Heart left ventricle (tissue), 13 donors: ENCODE data around the gene MORC2.

Source experiments
- POLR2A ChIP-seq, 2 donors: fragments of 450-650 bp; IDR thresholded peaks; one replicate each; pipeline ENCODE4 v1.6.1; 2017; ENCODE audit warnings: antibody characterized with exemption in 2 of 2, mild to moderate bottlenecking in 2 of 2, moderate library complexity in 2 of 2
- TF ChIP-seq, protein P1 (sequence below), 12 donors: fragments of 200-600 bp; sonication (generic) in 4 of 12; IDR thresholded peaks; one replicate each; pipeline versions ENCODE4 v1.5.0 to v1.8.0; 2018 to 2022; ENCODE audit warnings: antibody characterized with exemption in 12 of 12, mild to moderate bottlenecking in 5 of 12
- donor health status: ischemic (EF 13 %, LVEDD 7.1; RV severe dilation, severe dysfunction).
- donor health status: DM: no; HTN: yes; CAD: no.
- donor health status: DM: no; HTN: no; CAD: no.
- donor health status: ischemic (EF 25% LVEDD 6.9; RV normal size, moderate dysfunction).
- donor health status: ischemic (EF 25% LVEDD 5.7; RV mildly dilated, moderate dysfunction).
- donor health status: ischemic (EF 35%, LVEDD 5.7; RV mildly dilated, moderate dysfunction).
- donor health status: nonischemic (EF 11% LVEDD 7.7; RV severe dilation, severe dysfunction).
- donor health status: DM: yes; HTN: yes; CAD: no.
- donor health status: PGD.
- donor health status: ischemic (EF 29% LVEDD 5.4; RV normal size, mild dysfunction).
- donor health status: nonischemic (EF 23%, LVEDD 6.1; RV moderate dilation, normal function).

DNA sequence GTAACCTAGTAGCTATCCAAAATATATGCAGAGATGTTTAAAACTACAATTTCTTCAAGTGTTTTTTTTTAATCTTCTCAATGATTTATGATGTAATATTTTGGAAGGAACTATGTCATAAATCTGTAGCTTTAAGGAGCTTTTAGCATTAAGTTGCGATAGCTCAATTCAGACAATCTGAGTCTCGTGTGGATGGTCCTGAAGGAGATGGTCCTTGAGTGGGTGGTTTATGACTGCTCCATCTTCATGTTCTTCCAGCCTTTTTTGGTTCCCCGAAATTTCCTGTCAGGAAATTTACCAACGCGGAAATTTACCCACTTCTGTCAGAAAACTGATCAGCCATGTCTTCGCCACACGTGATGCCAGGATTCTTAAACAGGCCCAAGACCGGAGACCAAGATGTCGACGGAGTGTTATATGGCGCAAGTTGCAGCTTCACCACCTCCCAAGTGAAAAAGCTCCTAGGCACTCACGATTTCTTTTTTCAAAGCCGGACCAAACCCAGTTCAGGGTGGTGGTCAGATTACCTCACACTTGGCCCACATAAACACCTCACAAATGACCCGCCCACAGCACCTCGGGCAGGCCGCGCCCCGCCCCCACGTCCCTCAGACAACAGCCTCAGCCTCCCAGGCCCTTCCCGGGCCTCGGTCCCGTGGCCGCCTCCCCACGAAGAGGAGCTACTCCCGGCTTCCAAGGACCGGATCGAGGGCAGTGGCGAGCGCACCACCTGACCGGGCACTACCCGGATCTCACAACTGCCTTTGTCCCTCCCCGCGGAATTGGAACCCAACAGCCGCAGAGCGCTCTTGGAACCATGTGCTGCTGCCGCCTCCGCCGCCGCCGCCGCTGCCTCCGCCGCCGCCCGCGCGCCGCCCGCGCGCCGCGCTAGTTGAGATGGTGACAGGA, at the start of gene MORC2:
- TF ChIP-seq, protein P1, sequence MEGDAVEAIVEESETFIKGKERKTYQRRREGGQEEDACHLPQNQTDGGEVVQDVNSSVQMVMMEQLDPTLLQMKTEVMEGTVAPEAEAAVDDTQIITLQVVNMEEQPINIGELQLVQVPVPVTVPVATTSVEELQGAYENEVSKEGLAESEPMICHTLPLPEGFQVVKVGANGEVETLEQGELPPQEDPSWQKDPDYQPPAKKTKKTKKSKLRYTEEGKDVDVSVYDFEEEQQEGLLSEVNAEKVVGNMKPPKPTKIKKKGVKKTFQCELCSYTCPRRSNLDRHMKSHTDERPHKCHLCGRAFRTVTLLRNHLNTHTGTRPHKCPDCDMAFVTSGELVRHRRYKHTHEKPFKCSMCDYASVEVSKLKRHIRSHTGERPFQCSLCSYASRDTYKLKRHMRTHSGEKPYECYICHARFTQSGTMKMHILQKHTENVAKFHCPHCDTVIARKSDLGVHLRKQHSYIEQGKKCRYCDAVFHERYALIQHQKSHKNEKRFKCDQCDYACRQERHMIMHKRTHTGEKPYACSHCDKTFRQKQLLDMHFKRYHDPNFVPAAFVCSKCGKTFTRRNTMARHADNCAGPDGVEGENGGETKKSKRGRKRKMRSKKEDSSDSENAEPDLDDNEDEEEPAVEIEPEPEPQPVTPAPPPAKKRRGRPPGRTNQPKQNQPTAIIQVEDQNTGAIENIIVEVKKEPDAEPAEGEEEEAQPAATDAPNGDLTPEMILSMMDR (IDR thresholded peaks at IDR 0.05), result no peak
- TF ChIP-seq POLR2A (IDR thresholded peaks at IDR 0.05), result no peak
